ENCODE data around the gene FAM174B.

The FAM174B gene

GRCh38 chr15:92665100-92665555, 9.6 kb upstream of the FAM174B start:
- TF ChIP-seq CTCF (conservative IDR thresholded peaks at IDR 0.05), result no peak
- peak overlapping the region; percentile 97 for H3K27ac ChIP-seq

- no peak for TF ChIP-seq CTCF (conservative IDR thresholded peaks at IDR 0.05)
- peak overlapping the region; percentile 97 for H3K27ac ChIP-seq
Observed at GRCh38 chr15:92664178-92664900, 8.8 kb upstream of the FAM174B start.

GRCh38 chr15:92663250-92663951, 7.8 kb upstream of the FAM174B start:
- H3K27ac ChIP-seq, result peak overlapping the region; percentile 97
- no peak for TF ChIP-seq CTCF (conservative IDR thresholded peaks at IDR 0.05)

GRCh38 chr15:92662762-92663161, 7.2 kb upstream of the FAM174B start:
- TF ChIP-seq CTCF (conservative IDR thresholded peaks at IDR 0.05), result no peak
- H3K27ac ChIP-seq, result peak overlapping the region; percentile 97; the same call in 1 of the 2 replicates

GRCh38 chr15:92661956-92662355, 6.4 kb upstream of the FAM174B start:
- peak overlapping the region; percentile 40; the same call in 1 of the 2 replicates for H3K27ac ChIP-seq
- TF ChIP-seq CTCF (conservative IDR thresholded peaks at IDR 0.05), result no peak

GRCh38 chr15:92661069-92661468, 5.5 kb upstream of the FAM174B start:
- TF ChIP-seq CTCF (conservative IDR thresholded peaks at IDR 0.05), result no peak

GRCh38 chr15:92657486-92657885, 1.9 kb upstream of the FAM174B start:
- no peak for TF ChIP-seq CTCF (conservative IDR thresholded peaks at IDR 0.05)
- H3K27ac ChIP-seq, result peak overlapping the region; percentile 100

More at GRCh38 chr15:92661069-92661468, 5.5 kb upstream of the FAM174B start:
- H3K27ac ChIP-seq, result peak overlapping the region; percentile 40; the same call in 1 of the 2 replicates

All from VCaP (cell line).